H9 (cell line): Measurements from ENCODE around the gene RAD1. TPM values are rescaled to one million over a fixed set of nuclear protein-coding genes. Genes with fewer than 3 reads are reported as not detected.
A peak's percentile ranks its signal among the peaks of the same experiment; 100 is the strongest.

Experiments
- DNase-seq: peaks from one replicate; pipeline ENCODE4 v3.0.0-alpha.2; 2017
- H2AFZ ChIP-seq: one replicate; pipeline ENCODE4 v1.6.1; 2013; ENCODE audit warnings: mild to moderate bottlenecking, low read length, control low read depth, moderate library complexity
- H2AK5ac ChIP-seq: 2 replicates; pipeline ENCODE4 v1.6.1; 2013; ENCODE audit warnings: low read length, control low read depth, mixed read lengths; ENCODE audit not compliant: insufficient read length
- H2BK120ac ChIP-seq: one replicate; pipeline ENCODE4 v1.6.1; 2013; ENCODE audit warnings: low read depth, mild to moderate bottlenecking, low read length, control low read depth, inconsistent platforms; ENCODE audit not compliant: poor library complexity, severe bottlenecking
- H2BK12ac ChIP-seq: 2 replicates; pipeline ENCODE4 v1.6.1; 2013; ENCODE audit warnings: low read length, control low read depth, mixed read lengths, low read depth; ENCODE audit not compliant: insufficient read length
- H2BK15ac ChIP-seq: 2 replicates; pipeline ENCODE4 v1.6.1; 2013; ENCODE audit warnings: low read depth, low read length, control low read depth
- H2BK20ac ChIP-seq: one replicate; pipeline ENCODE4 v1.6.1; 2013; ENCODE audit warnings: low read depth, mild to moderate bottlenecking, low read length, control low read depth, inconsistent platforms; ENCODE audit not compliant: poor library complexity, severe bottlenecking
- H2BK5ac ChIP-seq: 2 replicates; pipeline ENCODE4 v1.6.1; 2013; ENCODE audit warnings: low read length, control low read depth, mixed read lengths; ENCODE audit not compliant: insufficient read length
- H3K14ac ChIP-seq: 2 replicates; pipeline ENCODE4 v1.6.1; 2013; ENCODE audit warnings: low read length, control low read depth; ENCODE audit not compliant: insufficient read depth
- H3K18ac ChIP-seq: 2 replicates; pipeline ENCODE4 v1.6.1; 2013; ENCODE audit warnings: low read depth, mild to moderate bottlenecking, mixed read lengths, low read length, control low read depth; ENCODE audit not compliant: insufficient read length
- H3K23ac ChIP-seq: 2 replicates; pipeline ENCODE4 v1.6.1; 2013; ENCODE audit warnings: low read length, control low read depth, mixed read lengths, low read depth; ENCODE audit not compliant: insufficient read length
- H3K23me2 ChIP-seq: 2 replicates; pipeline ENCODE4 v1.6.1; 2013; ENCODE audit warnings: low read depth, mild to moderate bottlenecking, mixed read lengths, low read length, control low read depth; ENCODE audit not compliant: insufficient read length, poor library complexity, severe bottlenecking
- H3K27ac ChIP-seq: 2 replicates; pipeline ENCODE4 v1.5.1; 2013; ENCODE audit warnings: low read length, control low read depth, mixed read lengths, low read depth; ENCODE audit not compliant: insufficient read length
- H3K27me3 ChIP-seq: 2 replicates; pipeline ENCODE4 v1.6.1; 2013; ENCODE audit warnings: low read length, control low read depth, inconsistent platforms; ENCODE audit not compliant: insufficient read depth
- H3K4ac ChIP-seq: 2 replicates; pipeline ENCODE4 v1.6.1; 2013; ENCODE audit warnings: low read depth, mild to moderate bottlenecking, control low read depth, inconsistent platforms, low read length, moderate library complexity
- H3K4me1 ChIP-seq: 2 replicates; pipeline ENCODE4 v1.6.1; 2013; ENCODE audit warnings: low read length, control low read depth, inconsistent platforms; ENCODE audit not compliant: insufficient read depth
- H3K4me2 ChIP-seq: 2 replicates; pipeline ENCODE4 v1.6.1; 2013; ENCODE audit warnings: low read length, control low read depth, mixed read lengths; ENCODE audit not compliant: insufficient read length, insufficient read depth
- H3K56ac ChIP-seq: 2 replicates; pipeline ENCODE4 v1.6.1; 2013; ENCODE audit warnings: low read depth, mild to moderate bottlenecking, mixed read lengths, low read length, control low read depth; ENCODE audit not compliant: insufficient read length
- H3K79me1 ChIP-seq: 2 replicates; pipeline ENCODE4 v1.6.1; 2013; ENCODE audit warnings: low read depth, mild to moderate bottlenecking, moderate library complexity, low read length, control low read depth, inconsistent platforms; ENCODE audit not compliant: insufficient read depth, poor library complexity, severe bottlenecking
- H3K79me2 ChIP-seq: 2 replicates; pipeline ENCODE4 v1.6.1; 2013; ENCODE audit warnings: low read length, control low read depth, inconsistent platforms; ENCODE audit not compliant: insufficient read depth
- H3K9ac ChIP-seq: 2 replicates; pipeline ENCODE4 v1.6.1; 2013; ENCODE audit warnings: low read length, control low read depth, mixed read lengths; ENCODE audit not compliant: insufficient read length; ENCODE audit errors: extremely low read depth
- H3K9me3 ChIP-seq: one replicate; pipeline ENCODE4 v1.6.1; 2013; ENCODE audit warnings: low read depth, low read length, inconsistent platforms; ENCODE audit not compliant: control insufficient read depth
- H3T11ph ChIP-seq: one replicate; pipeline ENCODE4 v1.6.1; 2013; ENCODE audit warnings: mild to moderate bottlenecking, low read length, control low read depth, inconsistent platforms
- H4K20me1 ChIP-seq: one replicate; pipeline ENCODE4 v1.6.1; 2013; ENCODE audit not compliant: control insufficient read depth, insufficient read length, insufficient read depth
- H4K5ac ChIP-seq: 2 replicates; pipeline ENCODE4 v1.6.1; 2013; ENCODE audit warnings: low read depth, mild to moderate bottlenecking, mixed read lengths, low read length, control low read depth; ENCODE audit not compliant: insufficient read length
- H4K8ac ChIP-seq: replicated peaks from 2 replicates; pipeline ENCODE4 v1.6.1; 2013; ENCODE audit warnings: low read length, control low read depth, mixed read lengths, low read depth; ENCODE audit not compliant: insufficient read length
- H4K91ac ChIP-seq: 2 replicates; pipeline ENCODE4 v1.6.1; 2013; ENCODE audit warnings: low read depth, mild to moderate bottlenecking, moderate library complexity, mixed read lengths, low read length, control low read depth; ENCODE audit not compliant: insufficient read length
- H3K27ac Mint-ChIP-seq, 3 experiments: 2 replicates in 2 of 3; 3 replicates in 1 of 3; pipeline ENCODE4 v1.8.0; 2020 to 2021; ENCODE audit warnings: mixed read lengths in 3 of 3, mild to moderate bottlenecking in 1 of 3, moderate library complexity in 1 of 3
- H3K27me3 Mint-ChIP-seq: 2 replicates; pipeline ENCODE4 v1.8.0; 2021; ENCODE audit warnings: low read depth, mild to moderate bottlenecking, moderate library complexity, mixed read lengths
- H3K36me3 Mint-ChIP-seq, 3 experiments: 2 replicates in 2 of 3; 3 replicates in 1 of 3; pipeline ENCODE4 v1.8.0; 2020 to 2021; ENCODE audit warnings: low read depth in 3 of 3, mixed read lengths in 3 of 3; ENCODE audit not compliant: insufficient read depth in 1 of 3
- H3K4me1 Mint-ChIP-seq, 2 experiments: 2 replicates each; pipeline ENCODE4 v1.8.0; 2020; ENCODE audit warnings: mixed read lengths in 2 of 2
- H3K4me3 Mint-ChIP-seq, 2 experiments: 2 replicates in 1 of 2; 3 replicates in 1 of 2; pipeline ENCODE4 v1.8.0; 2020 to 2021; ENCODE audit warnings: mild to moderate bottlenecking in 2 of 2, mixed read lengths in 2 of 2, moderate library complexity in 1 of 2
- H3K9me3 Mint-ChIP-seq, 2 experiments: 2 replicates in 1 of 2; 3 replicates in 1 of 2; pipeline ENCODE4 v1.8.0; 2020; ENCODE audit warnings: mild to moderate bottlenecking in 2 of 2, mixed read lengths in 2 of 2, moderate library complexity in 1 of 2
- CTCF ChIP-seq: fragments of 200-600 bp; sonication (generic); conservative IDR thresholded peaks from 3 replicates; pipeline ENCODE4 v1.8.0; 2021; ENCODE audit warnings: antibody characterized with exemption, mild to moderate bottlenecking
- WGBS: extraction: QIAGEN DNeasy Blood & Tissue Kit; methylation state at CpG from one replicate; pipeline ENCODE4 v1.1.7; 2013; ENCODE audit warnings: missing lambda C conversion rate, low lambda C conversion rate, mixed read lengths; ENCODE audit not compliant: insufficient read length; ENCODE audit errors: extremely low coverage; 5-methylcytosine and 5-hydroxymethylcytosine counted together
- total RNA-seq: library from RNA; stranded (reverse); gene quantifications from 2 replicates; pipeline ENCODE4 v1.2.1, GENCODE V29; 2021

Gene RAD1
- total RNA-seq, 1 experiment from 2014 or later, result 39.5 TPM

DNA sequence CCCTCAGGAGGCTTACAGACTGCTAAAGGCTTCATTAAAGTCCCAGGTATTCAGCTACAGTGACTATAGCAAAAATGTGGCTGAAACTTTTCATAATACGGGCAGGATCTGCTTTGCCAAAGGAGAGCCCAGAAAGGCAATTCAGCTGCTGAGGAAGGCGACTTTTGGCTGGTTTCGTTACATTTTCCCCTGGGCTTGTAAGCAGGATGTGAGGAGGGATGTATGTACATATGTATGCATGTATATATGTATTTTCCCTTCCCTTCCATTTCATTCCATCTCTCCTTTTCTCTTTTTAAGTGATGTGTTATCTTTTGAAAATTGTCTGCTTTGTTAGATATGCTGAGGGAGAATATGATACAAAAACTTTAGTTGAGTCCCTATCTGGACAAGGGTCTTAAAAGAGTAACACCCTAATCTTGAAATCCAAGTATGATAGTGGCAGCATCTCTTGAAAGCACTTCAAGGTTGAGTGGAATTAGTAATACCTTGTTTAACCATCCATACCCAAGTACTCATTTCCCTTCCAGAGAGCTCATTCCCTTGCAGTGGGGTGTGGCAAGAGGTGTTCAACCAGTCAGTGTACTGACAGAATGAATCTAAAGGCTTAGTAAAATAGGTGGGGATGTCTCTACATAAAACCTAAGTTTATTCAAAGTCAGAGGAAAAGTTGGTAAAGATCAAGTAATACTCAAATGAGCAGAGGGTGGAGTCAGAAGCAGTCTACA lies 28.7 kb downstream of the RAD1 start:
- Histone ChIP-seq H3K9ac (no peak overlapping the region), H3K27ac (no peak overlapping the region), H3K4me1 (no peaks in the 10 kb centered on the region), H3K9me3 (no peaks in the 10 kb centered on the region), H3T11ph (no peak overlapping the region), H4K8ac (no peak overlapping the region), H3K14ac (no peak overlapping the region), H3K4me2 (no peak overlapping the region), H3K23me2 (no peaks in the 10 kb centered on the region), H3K23ac (no peak overlapping the region), H3K27me3 (no peaks in the 10 kb centered on the region), H3K56ac (no peak overlapping the region), H2BK120ac (no peak overlapping the region), H2AK5ac (no peak overlapping the region), H4K20me1 (no peaks in the 10 kb centered on the region), H2BK5ac (no peak overlapping the region), H3K4ac (no peak overlapping the region), H2BK15ac (no peak overlapping the region), H3K18ac (no peak overlapping the region), H2AFZ (no peak overlapping the region), H4K91ac (no peak overlapping the region), H3K79me2 (no peaks in the 10 kb centered on the region), H4K5ac (no peak overlapping the region), H3K79me1 (no peaks in the 10 kb centered on the region), H2BK20ac (peak overlapping the region; percentile 34), H2BK12ac (no peak overlapping the region)
- H3K4me1 Mint-ChIP-seq, result no peaks in the 10 kb centered on the region
- H3K27me3 Mint-ChIP-seq, result no peaks in the 10 kb centered on the region; the same call in 1 of the 2 replicates
- DNase-seq, result no peak
- no peaks in the 10 kb centered on the region for H3K9me3 Mint-ChIP-seq
- no peak overlapping the region for H3K4me3 Mint-ChIP-seq
- no peak overlapping the region for H3K27ac Mint-ChIP-seq
- no peak for TF ChIP-seq CTCF
- no peaks in the 10 kb centered on the region for H3K36me3 Mint-ChIP-seq
- WGBS, result no CpG with 5 or more reads among the region's 3 CpGs
